Non-pigmented ciliary epithelial cell (primary cell): ENCODE data around the gene BSDC1.
"Not testable (repeated sequence)": the region's sequence is repeated elsewhere in the genome, so short reads cannot be mapped to it uniquely, and the experiment has no call there.

Experiments used
- DNase-seq: peaks from one replicate; pipeline ENCODE4 v3.0.0-alpha.2; 2010; ENCODE audit warnings: low read depth

BSDC1 gene

GRCh38 chr1:32357614-32358013, 36.6 kb downstream of the BSDC1 start:
- no peak for DNase-seq

GRCh38 chr1:32356478-32356877, 37.8 kb downstream of the BSDC1 start:
- DNase-seq: no peak

DNA sequence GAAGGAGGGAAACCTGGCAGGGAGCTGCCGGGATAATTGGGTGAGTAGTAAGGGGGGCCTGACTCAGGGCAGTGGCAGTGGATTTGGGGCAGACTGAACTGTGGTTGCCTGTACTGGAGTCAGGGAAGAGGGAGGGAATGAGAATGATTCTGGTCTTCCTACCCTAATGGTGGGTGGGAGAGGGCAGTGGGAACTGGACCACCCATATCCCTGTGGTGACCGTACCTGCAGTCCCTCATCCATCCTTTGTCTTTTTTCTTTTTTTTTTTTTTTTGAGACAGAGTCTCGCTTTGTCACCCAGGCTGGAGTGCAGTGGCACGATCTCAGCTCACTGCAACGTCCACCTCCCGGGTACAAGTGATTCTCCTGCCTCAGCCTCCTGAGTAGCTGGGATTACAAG, 38.5 kb downstream of the BSDC1 start:
- DNase-seq: not testable (repeated sequence)

DNA sequence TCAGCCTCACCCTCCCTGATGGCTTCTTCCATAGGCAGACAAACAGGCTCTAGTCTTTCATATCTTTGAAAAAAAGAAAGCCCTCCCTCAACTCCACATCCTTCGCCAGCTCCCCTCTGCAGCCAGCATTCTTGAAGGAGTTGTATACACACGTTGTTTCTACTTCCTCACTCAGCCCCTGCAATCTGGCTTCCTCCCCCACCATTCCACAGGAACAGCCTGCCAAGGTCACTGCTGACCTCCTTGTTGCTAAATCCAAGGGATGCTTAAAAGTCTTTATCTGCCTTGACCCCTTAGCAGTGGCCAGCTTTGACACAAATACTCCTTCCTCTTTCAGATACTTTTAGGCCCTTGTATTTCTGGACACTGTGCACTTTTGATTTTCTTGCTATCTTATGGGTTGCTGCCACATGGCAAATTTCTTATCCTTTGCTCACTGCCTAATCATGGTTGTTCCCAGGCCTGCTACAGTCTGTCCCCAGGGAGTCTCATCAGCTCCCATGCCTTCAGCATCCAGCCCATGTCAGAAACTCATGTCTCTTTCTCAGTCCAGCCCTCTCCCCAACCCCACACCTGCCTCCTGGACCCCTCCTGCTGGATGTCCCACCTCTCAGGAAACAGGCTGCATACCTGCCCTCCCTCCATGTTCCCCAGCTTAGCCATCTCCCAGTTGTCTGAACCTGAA, 40.2 kb downstream of the BSDC1 start:
- DNase-seq: no peak

DNA sequence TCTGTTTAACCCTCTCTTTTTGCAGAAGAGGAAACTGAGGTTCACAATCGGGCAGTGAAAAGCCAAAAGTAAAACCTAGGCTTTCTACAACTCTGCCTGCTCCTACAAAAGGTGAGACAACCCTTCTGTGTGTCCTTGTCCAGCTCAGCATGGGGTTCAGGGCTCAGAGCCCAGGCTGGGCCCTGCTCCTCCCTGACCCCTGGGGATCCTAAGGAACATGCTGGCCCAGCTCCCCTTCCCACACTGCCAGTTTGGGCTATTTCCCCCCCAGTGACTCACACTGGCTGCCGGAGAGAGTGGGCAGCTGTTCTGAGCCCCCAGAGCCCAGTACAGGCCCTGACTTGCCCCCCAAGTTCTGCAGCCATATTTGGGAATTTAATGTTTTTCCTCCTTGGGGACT, 40.8 kb downstream of the BSDC1 start:
- no peak for DNase-seq

DNA sequence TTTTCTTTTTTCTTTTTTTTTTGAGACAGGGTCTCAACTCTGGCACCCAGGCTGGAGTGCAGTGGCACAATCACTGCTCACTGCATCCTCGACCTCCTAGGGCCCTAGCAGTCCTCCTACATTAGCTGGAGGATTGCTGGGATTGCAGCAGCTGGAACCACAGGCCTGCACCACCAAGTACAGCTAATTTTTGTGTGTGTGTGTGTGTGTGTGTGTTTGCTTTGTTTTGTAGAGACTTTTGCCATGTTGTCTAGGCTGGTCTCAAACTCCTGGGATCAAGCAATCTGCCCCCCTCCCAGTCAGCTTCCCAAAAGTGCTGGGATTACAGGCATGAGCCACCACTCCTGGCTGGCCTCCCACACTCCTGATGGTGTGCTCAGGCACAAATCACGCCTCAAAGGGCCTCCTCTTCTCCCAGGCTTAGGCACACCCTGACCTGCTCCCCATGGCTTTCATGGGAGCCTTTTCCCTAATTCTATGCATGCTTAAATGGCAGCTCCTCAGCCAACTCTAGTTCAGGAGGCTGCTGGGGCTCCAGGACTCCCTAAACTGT, 41.3 kb downstream of the BSDC1 start:
- no peak for DNase-seq

- DNase-seq: no peak
Measured at GRCh38 chr1:32352239-32352745, 41.9 kb downstream of the BSDC1 start.

DNA sequence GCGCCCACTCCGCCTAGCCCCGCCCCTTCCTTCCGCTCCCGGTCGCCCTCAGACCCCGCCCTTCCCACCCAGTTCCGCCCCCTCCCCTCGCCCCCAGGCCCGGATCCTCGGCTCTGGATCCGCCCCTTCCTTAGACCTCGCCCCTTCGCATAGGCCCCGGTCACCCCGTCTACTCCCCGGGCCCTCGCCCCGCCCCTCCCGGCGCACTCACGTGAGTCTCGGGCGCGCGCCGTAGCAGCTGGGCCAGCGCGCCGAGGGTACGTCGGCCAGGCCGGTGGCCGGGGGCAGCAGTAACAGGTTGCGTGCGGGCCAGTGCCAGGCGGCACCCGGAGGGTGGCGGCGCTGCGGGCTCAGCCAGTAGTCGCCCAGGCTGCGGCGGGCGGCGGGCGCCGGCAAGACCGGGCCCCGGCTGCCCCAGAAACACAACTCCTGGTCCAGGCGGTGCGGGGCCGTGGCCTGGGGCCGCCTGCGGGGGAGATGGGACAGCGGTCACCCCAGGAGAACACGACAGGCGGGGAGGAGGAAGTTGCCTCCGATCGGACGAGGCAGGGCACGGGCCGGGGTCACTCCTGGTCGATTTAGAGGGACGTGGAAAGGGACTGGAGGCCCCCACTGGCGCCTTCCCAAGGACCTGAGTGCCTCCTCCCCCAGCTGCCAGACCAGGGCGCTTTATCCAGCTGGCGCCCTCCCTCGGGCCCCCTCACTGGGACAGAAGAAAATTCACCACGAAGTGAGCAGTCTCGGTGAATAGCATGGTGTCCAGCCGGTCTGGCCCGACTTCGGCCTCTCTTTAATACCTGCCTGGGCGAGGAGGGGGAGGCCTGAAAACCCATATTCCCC, 42.6 kb downstream of the BSDC1 start:
- DNase-seq: no peak

DNA sequence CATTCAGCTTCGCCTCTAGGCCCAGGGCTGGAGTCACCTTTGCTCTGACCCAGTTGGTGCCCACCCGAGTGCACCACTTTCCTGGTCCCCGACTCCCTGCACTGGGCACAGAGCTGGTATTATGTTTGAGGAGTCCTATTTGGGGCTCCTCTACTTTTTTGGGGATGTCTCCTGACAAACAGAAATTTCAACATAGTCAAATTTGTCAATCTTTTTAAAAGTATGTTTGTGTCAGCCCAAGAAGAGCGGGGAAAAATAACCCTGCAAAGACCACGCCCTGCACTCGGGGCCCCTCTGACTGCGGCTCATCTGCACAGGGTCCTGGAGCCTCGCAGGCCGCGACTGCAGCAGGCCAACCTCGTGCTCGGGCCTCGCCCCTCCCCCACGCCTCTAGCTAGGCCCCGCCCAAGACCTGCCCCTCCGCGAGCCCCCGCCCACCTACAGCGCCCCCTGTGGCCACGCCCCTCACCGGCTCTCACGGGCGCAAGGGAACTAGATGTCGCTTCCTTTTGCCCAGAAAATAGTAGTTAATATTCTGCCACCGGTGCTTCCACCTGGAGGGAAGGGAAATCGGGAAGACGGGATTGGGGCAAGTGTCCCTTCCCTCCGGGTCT, 43.3 kb downstream of the BSDC1 start:
- DNase-seq: no peak

DNA sequence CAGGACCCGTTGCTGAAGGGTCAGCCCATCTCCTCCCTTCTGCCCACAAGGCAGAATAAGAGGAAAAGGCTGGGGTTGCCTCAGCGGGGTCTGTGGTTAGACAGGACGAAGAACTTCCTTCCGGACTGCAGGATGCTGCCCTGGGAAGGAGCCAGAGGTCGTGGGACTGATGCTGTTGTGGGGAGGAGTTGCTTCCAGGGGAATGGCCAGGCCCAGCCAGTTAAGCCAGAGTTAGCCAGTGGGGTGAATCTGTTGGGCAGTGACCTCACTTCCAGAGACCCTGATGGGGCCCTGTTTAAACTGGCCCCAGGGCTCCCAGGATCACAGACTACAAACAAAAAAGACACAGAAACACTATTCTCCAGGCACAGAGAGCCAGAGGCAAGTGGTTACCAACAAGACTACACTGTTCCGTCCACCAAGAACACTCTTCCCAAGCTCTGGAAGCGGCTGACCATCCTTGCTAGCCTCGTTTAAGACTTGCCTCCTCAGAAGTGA, 45.0 kb downstream of the BSDC1 start:
- DNase-seq: no peak

DNA sequence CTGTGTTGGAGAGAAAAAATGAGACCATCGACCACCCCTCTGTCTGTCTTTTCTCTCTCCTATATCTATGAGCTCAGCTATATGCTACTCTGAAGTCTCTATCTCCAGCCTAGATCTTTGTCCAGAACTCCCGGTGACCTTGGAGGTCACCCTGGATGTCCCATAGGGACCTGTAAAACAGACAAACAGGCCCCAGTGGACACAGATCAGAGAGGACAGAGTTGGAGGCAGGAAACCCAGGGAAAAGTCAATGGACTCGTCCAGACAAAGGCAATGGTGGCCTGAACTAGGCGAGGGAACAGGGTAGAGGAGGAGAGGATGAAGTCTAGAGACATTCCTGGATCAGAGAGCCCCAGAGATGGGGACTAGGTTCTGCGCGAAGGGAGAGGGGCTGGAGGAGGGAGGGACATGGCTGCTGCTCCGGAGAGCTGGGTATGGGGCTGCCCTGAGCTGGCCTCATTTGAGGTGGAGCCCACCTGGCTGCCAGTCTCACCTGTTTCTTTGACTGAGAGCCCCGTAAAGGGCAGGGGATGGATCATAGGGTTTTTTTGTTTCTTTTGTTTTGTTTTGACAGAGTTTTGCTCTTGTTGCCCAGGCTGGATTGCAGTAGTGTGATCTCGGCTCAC, 47.6 kb downstream of the BSDC1 start:
- DNase-seq: no peak

DNA sequence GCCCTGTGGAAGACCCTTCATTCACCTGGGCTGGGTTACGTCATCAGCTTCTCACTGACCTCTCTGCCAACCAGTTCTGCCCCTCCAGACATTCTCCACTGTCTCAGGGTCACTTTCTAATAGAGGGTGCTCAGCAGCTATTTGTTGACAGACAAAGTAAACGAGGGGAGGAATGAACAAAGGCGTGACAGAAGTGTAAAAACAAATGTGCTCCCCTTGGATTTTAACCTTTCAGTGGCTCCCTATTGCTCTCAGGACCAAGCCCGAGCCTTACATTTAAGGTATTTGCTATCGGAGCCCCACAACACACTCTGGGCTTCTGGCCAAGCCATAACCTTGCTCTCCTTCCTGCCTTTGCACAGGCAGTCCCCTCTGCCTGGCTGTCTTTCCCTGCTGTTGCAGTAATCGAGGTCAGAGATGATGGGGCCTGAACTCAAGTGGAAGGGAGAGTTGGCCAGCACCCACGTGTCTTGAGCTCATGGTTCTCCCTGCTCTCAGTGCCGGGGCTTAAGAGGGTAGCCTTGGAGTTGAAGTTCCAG, 48.9 kb downstream of the BSDC1 start:
- no peak for DNase-seq

GRCh38 chr1:32342704-32343103, 51.5 kb downstream of the BSDC1 start:
- DNase-seq: no peak

- DNase-seq: no peak
Measured at GRCh38 chr1:32341971-32342370, 52.3 kb downstream of the BSDC1 start.

DNA sequence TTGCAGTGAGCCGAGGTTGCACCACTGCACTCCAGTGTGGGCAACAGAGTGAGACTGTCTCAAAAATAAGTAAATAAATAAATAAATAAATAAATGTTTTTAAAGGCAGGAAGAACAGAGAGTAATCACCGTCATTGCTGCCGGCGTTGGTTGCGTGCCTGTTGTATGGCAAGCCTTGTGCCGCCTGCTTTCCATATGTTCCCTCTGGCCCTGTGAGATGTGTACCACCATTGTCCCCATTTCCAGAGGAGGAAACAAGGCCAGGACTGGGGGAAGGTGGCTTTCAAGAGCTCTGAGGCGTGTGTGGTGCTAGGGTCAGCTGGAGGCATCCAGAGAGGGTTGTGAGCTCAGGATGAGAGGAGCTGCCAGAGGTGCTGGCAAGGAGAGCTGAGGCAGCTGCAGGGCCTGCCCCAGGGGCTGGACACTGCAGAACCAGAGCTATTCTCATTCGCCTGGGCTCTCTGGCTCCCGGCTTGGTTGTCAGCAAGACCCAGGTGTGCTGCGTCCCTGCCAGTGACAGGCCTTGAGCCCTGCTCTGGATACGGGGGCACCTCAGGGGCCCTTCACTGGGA, 53.0 kb downstream of the BSDC1 start:
- no peak for DNase-seq

DNA sequence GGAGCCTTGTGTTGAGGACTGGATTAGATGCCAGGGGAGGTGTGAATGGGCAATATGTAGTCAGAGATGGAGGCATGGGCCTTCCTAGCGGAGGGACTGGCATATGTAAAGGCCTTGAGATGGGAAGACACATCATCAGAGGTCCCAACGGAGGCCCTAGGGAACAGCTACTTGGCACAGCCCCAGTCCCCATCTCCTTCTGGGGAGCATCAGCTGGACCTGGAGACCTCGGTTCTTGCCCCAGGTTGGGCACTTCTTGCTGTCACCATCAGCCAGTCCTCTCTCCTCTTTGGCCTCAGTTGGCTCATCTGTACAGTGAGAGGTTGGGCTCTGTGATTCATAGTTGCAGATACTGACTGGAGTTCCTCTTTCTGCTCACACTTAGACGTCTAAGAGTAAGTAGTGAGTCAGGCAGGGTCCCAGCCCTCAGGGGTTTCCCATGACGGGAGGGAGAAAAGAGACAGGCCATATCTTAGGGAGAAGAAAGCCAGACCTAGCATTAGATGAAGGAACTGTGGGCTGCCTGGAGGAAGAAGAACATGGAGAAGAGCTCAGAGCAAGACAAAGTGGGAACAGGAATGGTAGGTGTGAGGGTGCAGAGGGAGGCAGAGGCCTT, 54.8 kb downstream of the BSDC1 start:
- no peak for DNase-seq

DNA sequence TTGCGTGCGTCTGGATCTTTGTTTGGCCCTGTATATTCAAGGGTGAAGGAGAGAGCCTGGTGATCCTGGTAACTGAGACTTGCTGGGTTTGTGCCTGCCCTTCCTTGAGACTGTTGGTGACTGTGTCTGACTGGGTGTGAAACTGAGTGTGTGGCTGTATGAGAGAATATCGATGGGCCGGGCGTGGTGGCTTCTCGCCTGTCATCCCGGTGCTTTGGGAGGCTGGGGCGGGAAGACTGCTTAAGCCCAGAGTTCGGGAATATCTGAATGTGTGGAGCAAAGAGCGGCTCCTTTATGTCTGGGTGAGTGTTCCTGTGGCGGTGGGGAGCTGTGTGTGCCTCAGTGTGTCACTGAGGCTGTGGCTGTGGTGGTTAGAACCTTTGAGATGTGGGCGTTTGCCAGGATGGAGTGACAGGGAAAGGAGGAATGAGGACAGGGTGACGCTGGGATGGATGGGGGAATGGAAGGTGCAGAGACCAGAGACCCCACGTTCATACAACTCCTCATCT, 55.5 kb downstream of the BSDC1 start:
- no peak for DNase-seq

GRCh38 chr1:32337855-32338636, 56.2 kb downstream of the BSDC1 start:
- no peak for DNase-seq

GRCh38 chr1:32336963-32337675, 57.1 kb downstream of the BSDC1 start:
- DNase-seq: no peak
